Astrocyte of the hippocampus (primary cell): Measurements from ENCODE around the gene FOSL1.
"Not testable (repeated sequence)": the region's sequence is repeated elsewhere in the genome, so short reads cannot be mapped to it uniquely, and the experiment has no call there.

Source experiments
- DNase-seq: peaks from one replicate; pipeline ENCODE4 v3.0.0; 2011; ENCODE audit warnings: low read depth, low spot score

The FOSL1 gene

GRCh38 chr11:65896034-65896999 lies 3.9 kb downstream of the FOSL1 start:
- DNase-seq = no peak

DNA sequence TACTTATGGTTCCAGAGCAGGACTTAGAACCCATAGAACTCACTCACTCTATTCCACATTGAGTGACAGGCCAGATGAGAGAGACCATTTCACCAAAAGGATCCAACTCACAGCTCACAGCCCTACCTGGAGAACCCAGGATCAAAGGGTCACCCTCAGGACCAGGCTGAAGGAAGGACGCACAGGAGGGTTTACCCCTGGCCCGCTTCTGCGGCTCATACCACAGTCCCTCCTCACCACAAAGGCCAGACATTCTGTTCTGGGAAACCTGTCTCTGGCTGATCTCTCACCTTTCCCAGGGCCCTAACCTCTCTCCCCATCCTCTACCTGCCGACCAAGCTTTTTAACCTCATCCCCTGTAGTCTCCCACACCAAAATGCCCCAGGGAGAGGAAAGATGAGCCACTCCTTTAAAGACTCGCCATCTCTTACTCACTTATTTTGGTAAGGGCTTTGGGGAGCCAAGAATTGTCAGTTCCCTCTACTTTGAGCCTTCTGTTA lies 4.7 kb downstream of the FOSL1 start:
- DNase-seq = no peak

DNA sequence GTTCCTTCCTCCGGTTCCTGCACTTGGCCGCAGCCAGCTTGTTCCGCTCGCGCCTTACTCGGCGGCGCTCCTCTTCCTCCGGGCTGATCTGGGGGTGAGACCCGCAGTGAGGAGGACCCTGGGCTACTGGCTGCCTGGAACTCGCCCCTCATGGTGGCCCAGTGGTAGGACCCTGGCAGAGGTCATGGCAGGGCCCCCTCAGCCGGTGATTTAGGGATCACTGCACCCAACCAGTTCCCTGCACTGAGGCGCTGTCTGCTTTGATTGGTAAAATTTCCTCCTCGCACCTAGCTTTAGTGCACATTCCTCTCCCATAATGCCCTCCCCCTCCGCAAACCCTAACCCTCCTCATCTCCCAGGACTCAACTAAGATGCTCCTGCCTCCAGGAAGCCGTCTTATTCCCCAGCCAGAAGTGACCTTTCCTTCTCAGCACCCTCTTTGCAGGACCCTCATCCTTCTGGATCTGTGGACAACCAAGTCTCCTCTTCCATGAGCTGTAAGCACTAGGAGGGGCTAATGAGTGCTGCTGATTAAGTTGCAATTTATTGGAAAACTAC lies 6.1 kb downstream of the FOSL1 start:
- DNase-seq = no peak

DNA sequence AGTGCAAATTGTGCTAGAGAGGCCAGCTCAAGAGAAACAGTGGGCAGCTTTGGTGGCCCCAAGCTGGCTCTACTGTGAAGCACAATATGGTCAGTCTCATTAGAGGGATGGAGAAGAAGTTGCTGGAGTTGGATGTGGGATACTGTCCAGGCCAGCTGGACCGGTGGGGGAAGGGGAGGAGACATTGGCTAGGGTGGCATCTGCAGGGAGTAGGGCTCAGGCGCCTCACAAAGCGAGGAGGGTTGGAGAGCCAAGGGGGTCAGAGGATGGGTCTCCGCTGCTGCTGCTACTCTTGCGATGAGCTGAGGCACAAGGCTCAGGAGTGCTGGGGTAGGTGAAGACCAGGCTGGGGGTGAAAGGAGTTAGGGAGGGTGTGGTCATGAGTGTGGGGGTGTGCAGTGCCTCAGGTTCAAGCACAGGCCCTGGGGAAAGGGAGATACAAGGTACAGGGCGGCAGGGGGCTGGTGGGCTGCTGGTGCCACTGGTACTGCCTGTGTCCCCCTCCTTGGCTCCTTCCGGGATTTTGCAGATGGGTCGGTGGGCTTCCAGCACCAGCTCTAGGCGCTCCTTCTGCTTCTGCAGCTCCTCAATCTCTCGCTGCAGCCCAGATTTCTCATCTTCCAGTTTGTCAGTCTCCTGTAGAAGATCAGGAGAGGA lies 7.4 kb downstream of the FOSL1 start:
- no peak for DNase-seq

GRCh38 chr11:65892137-65892540 lies 8.0 kb downstream of the FOSL1 start:
- not testable (repeated sequence) for DNase-seq

GRCh38 chr11:65891219-65892136 lies 8.7 kb downstream of the FOSL1 start:
- DNase-seq = peak; percentile 57

GRCh38 chr11:65890324-65891218 lies 9.6 kb downstream of the FOSL1 start, which contains the start of gene CCDC85B:
CCDC85B (plus strand) TSS chr11:65890673; CDS start chr11:65890784, 111 bp downstream.
- peak; percentile 99 for DNase-seq

DNA sequence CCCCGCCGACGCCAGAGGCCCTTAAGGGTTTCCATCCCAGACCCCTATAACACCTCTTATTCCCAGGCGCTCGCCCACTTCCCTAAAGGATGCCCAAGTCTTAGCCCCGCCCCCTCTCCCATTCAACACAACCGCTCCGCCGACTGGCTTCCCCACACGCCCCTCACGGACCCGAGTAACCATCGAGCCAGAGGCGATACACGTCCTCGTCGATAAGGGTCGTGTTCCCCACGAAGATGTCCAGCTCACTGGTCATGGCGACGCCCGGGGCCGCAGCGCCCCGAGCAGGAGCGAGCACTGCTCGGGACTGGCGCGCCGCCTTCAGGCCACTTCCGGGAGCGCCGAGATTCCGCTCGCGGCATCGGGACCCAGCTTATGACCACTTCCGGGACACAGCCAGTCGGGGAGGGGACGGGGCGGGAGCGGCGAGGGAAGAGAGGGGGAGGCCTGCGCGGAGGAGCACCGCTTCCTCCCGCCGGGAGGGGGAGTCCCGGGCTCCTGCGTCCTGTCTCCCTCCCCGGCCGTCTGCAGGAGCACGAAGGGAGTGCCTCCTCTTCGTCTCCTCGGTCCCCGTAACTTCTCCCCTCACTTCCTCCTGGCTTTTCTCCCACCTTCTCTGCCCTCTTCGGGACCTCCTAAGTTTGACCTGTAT lies 11.9 kb downstream of the FOSL1 start, which contains the start of gene FIBP:
FIBP (minus strand) TSS at position 309 of the 652 bp plus-strand sequence; CDS start at position 256, 53 bp downstream.
- DNase-seq = peak; percentile 99

DNA sequence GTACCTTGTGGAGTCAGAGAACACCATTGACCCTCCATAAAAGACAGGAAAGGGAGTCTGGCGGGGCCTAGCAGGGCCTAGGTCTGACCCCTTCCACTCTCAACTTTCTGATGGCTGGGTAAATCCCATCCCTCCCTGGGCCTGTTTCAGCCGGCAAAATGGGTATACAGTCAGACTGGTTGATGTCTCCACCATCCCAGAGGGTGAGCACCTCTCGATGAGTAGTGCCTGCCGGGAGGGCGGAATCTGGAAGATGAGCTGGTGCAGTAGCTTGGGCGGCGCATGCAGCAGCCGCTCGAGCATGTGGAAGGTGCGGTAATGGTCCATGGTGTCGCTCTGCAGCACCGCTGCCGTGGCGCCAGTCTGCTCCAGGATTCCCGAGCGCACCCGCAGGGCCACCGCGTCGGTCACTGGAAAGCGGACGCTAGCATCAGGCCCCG lies 12.4 kb downstream of the FOSL1 start:
- no peak for DNase-seq

DNA sequence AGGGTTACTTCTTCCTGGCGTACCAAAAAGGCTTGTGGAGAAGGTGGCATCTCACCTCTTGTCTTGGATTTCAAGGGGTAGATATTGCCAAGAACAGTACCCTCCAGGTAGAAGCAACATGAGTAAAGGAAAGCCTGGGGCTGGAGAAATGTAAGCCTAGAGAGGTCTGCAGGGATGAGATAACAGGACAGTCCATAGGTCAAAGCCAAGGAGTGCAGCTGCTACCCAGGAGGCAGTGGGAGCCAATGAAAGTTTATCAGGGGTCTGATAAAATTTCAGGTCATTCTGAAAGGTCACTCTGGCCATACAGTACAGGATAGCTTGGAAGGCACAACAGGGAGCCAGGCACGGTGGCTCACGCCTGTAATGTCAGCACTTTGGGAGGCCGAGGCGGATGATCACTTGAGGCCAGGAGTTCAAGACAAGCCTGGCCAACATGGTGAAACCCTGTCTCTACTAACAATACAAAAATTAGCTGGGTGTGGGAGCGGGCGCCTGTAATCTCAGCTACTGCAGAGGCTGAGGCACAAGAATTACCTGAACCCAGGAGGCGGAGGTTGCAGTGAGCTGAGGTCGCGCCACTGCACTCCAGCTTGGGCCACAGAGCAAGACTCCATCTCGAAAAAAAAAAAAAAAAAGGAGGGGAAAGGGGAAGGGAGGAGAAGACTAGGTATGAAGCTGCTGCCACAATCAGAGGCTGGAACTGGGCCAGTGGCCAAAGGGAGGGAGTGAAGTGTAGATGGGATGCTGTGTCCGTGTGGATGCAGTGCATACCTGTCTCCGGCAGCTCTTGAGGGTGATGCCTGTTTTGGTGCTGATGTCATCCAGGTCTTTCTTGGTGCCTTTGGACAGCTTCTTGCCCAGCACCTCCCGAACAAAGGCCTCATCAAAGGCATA lies 13.1 kb downstream of the FOSL1 start:
- peak; percentile 24 for DNase-seq

DNA sequence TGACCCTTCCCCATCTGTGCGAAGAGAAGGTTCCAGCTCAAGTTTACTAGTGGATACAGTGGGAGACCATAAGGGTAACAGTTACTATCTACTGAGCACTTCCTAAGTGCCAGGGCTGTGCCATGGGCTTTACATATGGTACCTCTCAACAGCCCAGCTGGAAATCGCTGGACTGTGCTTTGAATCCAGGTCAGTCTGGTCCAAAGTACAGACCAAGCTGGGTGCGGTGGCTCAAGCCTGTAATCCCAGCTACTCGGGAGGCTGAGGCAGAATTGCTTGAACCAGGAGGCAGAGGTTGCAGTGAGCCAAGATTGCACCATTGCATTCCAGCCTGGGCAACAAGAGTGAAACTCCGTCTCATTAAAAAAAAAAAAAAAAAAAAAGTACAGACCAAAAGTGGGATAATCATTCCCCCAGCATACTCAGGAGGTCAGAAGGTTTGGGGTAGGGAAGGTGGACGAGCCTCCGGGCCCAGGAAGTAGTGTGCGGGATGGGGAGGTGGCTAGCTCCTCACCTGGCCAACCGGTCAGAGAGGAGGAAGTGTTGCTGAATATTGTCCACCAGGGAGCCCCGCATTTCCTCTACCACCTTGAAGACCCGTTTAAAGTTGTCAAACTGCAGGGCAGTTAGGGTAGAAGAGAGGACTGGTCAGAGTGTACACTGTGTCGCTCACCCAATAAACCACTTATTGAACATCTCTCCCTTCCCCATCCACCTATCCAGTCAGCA lies 14.2 kb downstream of the FOSL1 start:
- DNase-seq = no peak

DNA sequence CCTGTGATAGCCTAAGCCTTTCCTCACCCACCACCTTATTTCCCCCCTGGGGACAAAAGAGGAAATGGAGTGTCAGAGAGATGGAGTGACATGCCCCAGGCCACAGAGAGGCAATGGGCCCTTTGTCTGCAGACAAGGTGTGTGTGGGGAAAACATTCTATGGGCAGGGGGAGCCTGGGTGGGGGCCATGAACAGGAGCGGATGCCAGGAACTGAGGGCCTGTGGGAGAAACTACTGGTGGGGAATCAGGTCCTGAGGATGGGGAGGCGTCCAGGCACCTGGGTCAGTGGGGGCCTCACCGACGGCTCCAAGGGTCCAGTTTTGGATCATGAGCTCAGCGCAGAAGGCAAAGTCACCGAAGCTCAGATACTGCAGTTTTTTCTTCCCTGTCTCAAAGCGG lies 15.0 kb downstream of the FOSL1 start:
- no peak for DNase-seq

DNA sequence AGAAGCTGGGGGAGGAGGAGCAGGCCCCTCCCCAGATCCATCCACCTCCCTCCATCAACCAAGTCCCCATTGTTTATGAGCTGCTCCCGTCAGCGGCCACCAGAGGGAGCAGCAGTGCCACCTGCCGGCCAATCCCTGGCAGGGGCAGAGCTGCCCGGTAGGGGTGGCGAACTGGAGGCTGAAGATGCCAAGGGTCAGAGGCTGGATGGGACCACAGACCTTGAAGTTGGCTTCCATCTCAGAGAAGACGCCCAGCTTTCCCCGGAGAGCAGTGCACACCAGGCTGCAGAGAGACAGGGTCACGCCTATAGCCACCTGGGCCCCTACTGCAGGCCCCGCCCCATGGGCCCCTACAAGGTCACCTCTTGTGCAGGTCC lies 15.5 kb downstream of the FOSL1 start:
- peak; percentile 89 for DNase-seq

DNA sequence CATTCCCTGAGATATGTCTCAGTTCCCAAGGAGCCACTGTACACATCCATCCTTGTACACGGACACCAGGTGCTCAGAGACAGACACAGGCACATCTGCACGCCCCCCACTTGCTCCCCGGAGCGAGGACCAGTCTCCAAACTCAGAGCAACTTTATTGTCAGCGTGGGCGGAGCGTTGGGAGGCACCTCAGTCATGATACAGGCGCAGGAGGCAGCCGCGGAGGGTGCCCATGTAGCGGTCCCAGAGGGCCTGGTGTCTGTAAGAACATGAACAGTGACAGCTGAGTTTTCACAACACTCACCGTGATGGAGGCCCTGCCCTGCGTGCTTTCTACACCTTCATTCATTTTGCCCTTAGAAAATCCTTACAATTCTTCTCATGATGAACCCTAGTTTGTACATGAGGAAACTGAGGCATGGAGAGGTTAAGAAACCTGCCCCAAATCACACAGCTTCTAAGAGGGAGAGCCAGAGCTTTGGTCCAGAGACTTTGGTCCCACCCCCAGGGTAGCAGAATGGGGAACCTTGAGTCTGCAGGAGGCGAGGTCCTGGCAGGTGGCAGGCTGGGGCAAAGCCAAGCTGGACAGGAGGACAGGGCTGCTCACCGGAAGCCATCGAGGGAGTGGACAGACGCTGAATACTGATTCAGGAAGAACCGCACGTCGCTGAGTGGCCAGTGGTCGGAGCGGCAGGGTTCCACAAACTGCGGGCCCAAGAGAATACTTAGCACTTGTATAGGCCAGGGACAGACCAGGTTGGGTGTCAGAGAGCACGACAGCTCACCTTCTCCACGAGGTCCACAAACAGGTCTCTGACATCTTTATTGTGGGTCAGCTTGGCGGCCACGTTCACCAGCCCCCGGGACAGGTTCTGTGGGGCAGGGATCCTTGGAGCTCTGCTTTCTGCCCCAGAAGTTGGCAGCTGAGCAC lies 16.1 kb downstream of the FOSL1 start:
- DNase-seq = no peak

GRCh38 chr11:65883058-65883761 lies 17.0 kb downstream of the FOSL1 start:
- no peak for DNase-seq
